ENCODE results near the gene RRP36. TPM values are rescaled to one million over a fixed set of nuclear protein-coding genes. Genes with fewer than 3 reads are reported as not detected.

The RRP36 gene
- total RNA-seq, 1 donor from 2014 or later, result 58.6 TPM

GRCh38 chr6:43047998-43048397 lies 26.6 kb downstream of the RRP36 start:
- DNase-seq (ENCODE audit: low spot score), result no peak
- H3K27ac Mint-ChIP-seq (ENCODE audit: unreplicated experiment), result no peak overlapping the region
- H3K36me3 Mint-ChIP-seq (ENCODE audit: low read depth), result peaks cover 47% of the 10 kb centered on the region
- H3K9me3 Mint-ChIP-seq (ENCODE audit: low read depth), result no peaks in the 10 kb centered on the region
- no peak for TF ChIP-seq CTCF (IDR thresholded peaks at IDR 0.05)
- H3K27me3 Mint-ChIP-seq (ENCODE audit: low read depth), result no peaks in the 10 kb centered on the region
- H3K4me1 Mint-ChIP-seq (ENCODE audit: low read depth), result peaks cover 34% of the 10 kb centered on the region
- no peak overlapping the region for H3K4me3 Mint-ChIP-seq (ENCODE audit: unreplicated experiment)

GRCh38 chr6:43050981-43051380 lies 29.6 kb downstream of the RRP36 start:
- H3K27me3 Mint-ChIP-seq (ENCODE audit: low read depth), result no peaks in the 10 kb centered on the region
- H3K9me3 Mint-ChIP-seq (ENCODE audit: low read depth), result no peaks in the 10 kb centered on the region
- H3K36me3 Mint-ChIP-seq (ENCODE audit: low read depth), result peaks cover 36% of the 10 kb centered on the region
- no peak for TF ChIP-seq CTCF (IDR thresholded peaks at IDR 0.05)
- H3K27ac Mint-ChIP-seq (ENCODE audit: unreplicated experiment), result no peak overlapping the region
- H3K4me3 Mint-ChIP-seq (ENCODE audit: unreplicated experiment), result peak overlapping the region; percentile 53
- peaks cover 45% of the 10 kb centered on the region for H3K4me1 Mint-ChIP-seq (ENCODE audit: low read depth)
- no peak for DNase-seq (ENCODE audit: low spot score)

GRCh38 chr6:43052225-43052841 lies 30.9 kb downstream of the RRP36 start:
- Mint-ChIP-seq H3K9me3 (ENCODE audit: low read depth) (no peaks in the 10 kb centered on the region), H3K36me3 (ENCODE audit: low read depth) (peaks cover 28% of the 10 kb centered on the region), H3K27ac (ENCODE audit: unreplicated experiment) (peak overlapping the region; percentile 97), H3K27me3 (ENCODE audit: low read depth) (no peaks in the 10 kb centered on the region), H3K4me3 (ENCODE audit: unreplicated experiment) (peak overlapping the region; percentile 98), H3K4me1 (ENCODE audit: low read depth) (peaks cover 45% of the 10 kb centered on the region)
- DNase-seq (ENCODE audit: low spot score), result no peak
- TF ChIP-seq CTCF (IDR thresholded peaks at IDR 0.05), result no peak

DNA sequence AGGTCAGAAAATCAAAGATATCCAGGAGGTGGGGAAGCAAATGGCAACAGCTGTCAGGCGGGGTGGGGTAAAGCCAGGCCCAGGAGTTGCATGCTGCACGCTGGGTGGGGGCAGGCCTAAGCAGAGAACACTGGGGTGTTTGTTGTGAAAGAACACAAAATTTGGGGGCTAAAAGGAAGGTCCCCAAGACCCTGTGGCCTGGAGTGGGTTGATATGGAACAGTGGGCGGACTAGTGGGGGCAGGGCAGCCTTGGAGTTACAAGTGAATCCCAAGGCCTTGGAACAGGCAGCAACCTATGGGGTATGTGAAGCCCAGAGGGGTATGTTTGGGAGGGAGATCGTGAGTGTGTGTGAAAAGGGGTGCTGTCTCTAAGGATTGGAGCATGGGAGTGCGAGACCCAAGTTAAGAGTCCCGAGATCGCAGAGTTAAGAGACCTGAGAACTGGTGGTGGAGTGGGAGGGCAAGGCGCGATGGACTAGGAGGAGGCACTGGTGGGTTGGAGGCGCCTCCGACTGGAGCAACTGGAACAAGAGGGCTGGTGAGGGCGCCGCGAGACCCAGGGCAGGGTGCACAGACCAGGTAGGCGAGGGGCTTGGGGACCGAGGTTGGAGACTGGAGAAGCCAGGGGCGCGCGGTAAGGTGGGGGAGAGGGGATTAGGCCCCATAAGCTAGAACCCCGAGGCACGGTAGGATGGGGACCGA lies 31.6 kb downstream of the RRP36 start:
- Mint-ChIP-seq H3K27ac (ENCODE audit: unreplicated experiment) (peak overlapping the region; percentile 97), H3K9me3 (ENCODE audit: low read depth) (no peaks in the 10 kb centered on the region), H3K4me3 (ENCODE audit: unreplicated experiment) (peak overlapping the region; percentile 98), H3K27me3 (ENCODE audit: low read depth) (no peaks in the 10 kb centered on the region), H3K4me1 (ENCODE audit: low read depth) (peaks cover 46% of the 10 kb centered on the region), H3K36me3 (ENCODE audit: low read depth) (peaks cover 27% of the 10 kb centered on the region)
- DNase-seq (ENCODE audit: low spot score), result no peak
- no peak for TF ChIP-seq CTCF (IDR thresholded peaks at IDR 0.05)

- Mint-ChIP-seq H3K9me3 (ENCODE audit: low read depth) (no peaks in the 10 kb centered on the region), H3K4me1 (ENCODE audit: low read depth) (peaks cover 53% of the 10 kb centered on the region), H3K27me3 (ENCODE audit: low read depth) (no peaks in the 10 kb centered on the region), H3K4me3 (ENCODE audit: unreplicated experiment) (peak within 1 kb of the TSS; percentile 98), H3K36me3 (ENCODE audit: low read depth) (peaks cover 26% of the 10 kb centered on the region), H3K27ac (ENCODE audit: unreplicated experiment) (peak within 1 kb of the TSS; percentile 97)
- DNase-seq (ENCODE audit: low spot score), result peak; percentile 97
- TF ChIP-seq CTCF (IDR thresholded peaks at IDR 0.05), result no peak
Observed at GRCh38 chr6:43053545-43054205, 32.3 kb downstream of the RRP36 start, which contains the start of gene CUL7. CUL7 (minus strand) TSS chr6:43053851; CDS start chr6:43052788, 1,063 bp downstream.
